BJ (cell line): ENCODE measurements around the gene CORO6. TPM values are rescaled to one million over a fixed set of nuclear protein-coding genes. Genes with fewer than 3 reads are reported as not detected.

Experiments
- CTCF ChIA-PET: fragments of 350-600 bp; formaldehyde crosslinking; extraction: SDS; loops from one replicate; lab custom pipeline; 2021; ENCODE audit warnings: antibody characterized with exemption, inconsistent platforms; lab: Yijun Ruan, JAX
- POLR2A ChIA-PET: fragments of 300-600 bp; sonication (Branson Sonifier 250); formaldehyde crosslinking; extraction: SDS; loops from one replicate; lab custom pipeline; 2021; ENCODE audit warnings: antibody characterized with exemption; lab: Charles Lee
- DNase-seq: peaks from one replicate; pipeline ENCODE4 v3.0.0-alpha.2; 2011; ENCODE audit warnings: low read depth
- H3K27me3 ChIP-seq: 2 replicates; pipeline ENCODE4 v1.6.0; 2011; ENCODE audit warnings: low read length; ENCODE audit not compliant: control insufficient read depth, insufficient read depth
- H3K36me3 ChIP-seq: 2 replicates; pipeline ENCODE4 v1.5.1; 2011; ENCODE audit warnings: low read length; ENCODE audit not compliant: control insufficient read depth, insufficient read depth
- H3K4me3 ChIP-seq: 2 replicates; pipeline ENCODE4 v1.5.1; 2011; ENCODE audit warnings: low read depth, mild to moderate bottlenecking, control low read depth, low read length
- polyA plus RNA-seq: library from polyadenylated mRNA; depleted of rRNA; stranded (reverse); fragments of >200 nt; gene quantifications from 2 replicates; pipeline ENCODE4 v1.2.3, GENCODE V29; 2011
- TF ChIP-seq, protein P1 (sequence below): IDR thresholded peaks from 2 replicates; pipeline ENCODE4 v1.5.1; 2011; ENCODE audit warnings: low read depth, mild to moderate bottlenecking, control low read depth, inconsistent platforms, low read length, moderate library complexity; ENCODE audit not compliant: insufficient read depth

Gene CORO6
- polyA plus RNA-seq, 1 experiment: 19.3 TPM

GRCh38 chr17:29664743-29665480 lies 42.2 kb upstream of the CORO6 start:
- POLR2A ChIA-PET: no interaction called here
- Histone ChIP-seq H3K4me3 (no peak overlapping the region), H3K36me3 (no peaks in the 10 kb centered on the region), H3K27me3 (no peaks in the 10 kb centered on the region)
- DNase-seq: no peak
- CTCF ChIA-PET: interaction anchor here (0.7 to 1.6 kb wide), 2 partner anchors 24 to 25 kb away, joined by 5 to 6 read pairs; no protein-coding TSS in a partner anchor
- TF ChIP-seq, protein P1, sequence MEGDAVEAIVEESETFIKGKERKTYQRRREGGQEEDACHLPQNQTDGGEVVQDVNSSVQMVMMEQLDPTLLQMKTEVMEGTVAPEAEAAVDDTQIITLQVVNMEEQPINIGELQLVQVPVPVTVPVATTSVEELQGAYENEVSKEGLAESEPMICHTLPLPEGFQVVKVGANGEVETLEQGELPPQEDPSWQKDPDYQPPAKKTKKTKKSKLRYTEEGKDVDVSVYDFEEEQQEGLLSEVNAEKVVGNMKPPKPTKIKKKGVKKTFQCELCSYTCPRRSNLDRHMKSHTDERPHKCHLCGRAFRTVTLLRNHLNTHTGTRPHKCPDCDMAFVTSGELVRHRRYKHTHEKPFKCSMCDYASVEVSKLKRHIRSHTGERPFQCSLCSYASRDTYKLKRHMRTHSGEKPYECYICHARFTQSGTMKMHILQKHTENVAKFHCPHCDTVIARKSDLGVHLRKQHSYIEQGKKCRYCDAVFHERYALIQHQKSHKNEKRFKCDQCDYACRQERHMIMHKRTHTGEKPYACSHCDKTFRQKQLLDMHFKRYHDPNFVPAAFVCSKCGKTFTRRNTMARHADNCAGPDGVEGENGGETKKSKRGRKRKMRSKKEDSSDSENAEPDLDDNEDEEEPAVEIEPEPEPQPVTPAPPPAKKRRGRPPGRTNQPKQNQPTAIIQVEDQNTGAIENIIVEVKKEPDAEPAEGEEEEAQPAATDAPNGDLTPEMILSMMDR: no peak

DNA sequence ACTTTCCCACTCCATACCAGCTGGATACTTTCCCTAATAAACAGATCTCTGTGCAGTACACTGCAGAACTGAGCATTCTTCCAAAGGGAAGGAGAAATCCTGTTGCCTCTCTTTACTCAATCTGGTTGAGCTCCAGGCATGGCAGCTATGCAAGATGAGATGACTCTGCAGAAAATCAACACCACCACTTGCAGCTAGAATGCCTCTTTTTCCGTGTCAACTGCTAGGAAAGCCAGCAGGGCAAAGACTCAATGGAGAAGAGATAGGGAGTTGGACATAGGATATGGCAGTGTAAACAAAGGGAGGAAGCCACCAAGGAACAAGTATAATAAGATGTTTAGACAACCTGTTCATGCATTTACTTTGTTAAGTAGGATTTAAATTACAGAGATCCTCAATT lies 40.4 kb upstream of the CORO6 start:
- POLR2A ChIA-PET: no interaction called here
- Histone ChIP-seq H3K4me3 (no peak overlapping the region), H3K27me3 (no peaks in the 10 kb centered on the region), H3K36me3 (no peaks in the 10 kb centered on the region)
- CTCF ChIA-PET: interaction anchor here (0.9 to 1.7 kb wide), 4 partner anchors 9 to 116 kb away, joined by 3 to 5 read pairs (median 3); no protein-coding TSS in a partner anchor
- no peak for DNase-seq
- TF ChIP-seq, protein P1: no peak

GRCh38 chr17:29661213-29661612 lies 38.5 kb upstream of the CORO6 start:
- POLR2A ChIA-PET: no interaction called here
- H3K27me3 ChIP-seq: no peaks in the 10 kb centered on the region
- TF ChIP-seq, protein P1: no peak
- no peak for DNase-seq
- CTCF ChIA-PET: no interaction called here
- H3K4me3 ChIP-seq: no peak overlapping the region
- H3K36me3 ChIP-seq: no peaks in the 10 kb centered on the region

DNA sequence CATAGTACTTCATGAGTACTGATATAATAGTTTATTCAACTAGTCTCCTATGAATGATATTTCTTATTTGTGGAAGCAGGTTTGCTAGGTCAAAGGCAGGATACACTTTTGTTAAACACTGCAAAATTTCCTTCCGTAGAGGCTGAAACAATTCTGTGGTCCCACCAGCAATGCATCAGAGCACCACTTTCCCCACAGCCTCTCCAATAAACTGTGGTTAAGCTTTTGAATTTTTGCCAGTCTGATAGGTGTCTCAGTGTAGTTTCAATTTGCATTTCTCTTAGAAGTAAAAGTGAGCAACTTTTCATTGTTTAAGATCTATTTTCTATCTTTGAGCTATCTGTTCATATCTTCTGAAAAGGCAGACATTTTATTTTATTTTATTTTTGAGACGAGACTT lies 36.4 kb upstream of the CORO6 start:
- H3K36me3 ChIP-seq: no peaks in the 10 kb centered on the region
- no peak overlapping the region for H3K4me3 ChIP-seq
- ChIA-PET POLR2A (no interaction called here), CTCF (no interaction called here)
- TF ChIP-seq, protein P1: no peak
- H3K27me3 ChIP-seq: no peaks in the 10 kb centered on the region
- DNase-seq: no peak

GRCh38 chr17:29655323-29655722 lies 32.6 kb upstream of the CORO6 start:
- ChIA-PET CTCF (interaction anchor here (1.6 kb wide), 1 partner anchor 124 kb away, joined by 3 read pairs; no protein-coding TSS in a partner anchor), POLR2A (no interaction called here)
- Histone ChIP-seq H3K36me3 (no peaks in the 10 kb centered on the region), H3K27me3 (no peaks in the 10 kb centered on the region), H3K4me3 (no peak overlapping the region)
- TF ChIP-seq, protein P1: no peak
- DNase-seq: no peak
